Placental epithelial cell (primary cell): ENCODE measurements around the gene DIRAS3. TPM values are rescaled to one million over a fixed set of nuclear protein-coding genes. Genes with fewer than 3 reads are reported as not detected.

ENCODE experiments used
- total RNA-seq: library from RNA; depleted of rRNA; stranded (reverse); fragments of >200 nt; gene quantifications from 2 replicates; pipeline ENCODE4 v1.2.3, GENCODE V29; 2012

DIRAS3 gene
- total RNA-seq = not detected in 2 replicates

GRCh38 chr1:68049941-68050878 is at the start of gene DIRAS3:
DIRAS3 (minus strand) TSS chr1:68050627; CDS start chr1:68047297, 3,330 bp downstream.

Other genes with a start within 250 kb of the DIRAS3 start
- gene GNG12, start 217.2 kb downstream of the DIRAS3 start, total RNA-seq = 45.9 and 99.9 TPM in 2 replicates
- gene WLS, start 181.9 kb upstream of the DIRAS3 start, total RNA-seq = 9.4 and 18.7 TPM in 2 replicates